AG04449 (cell line): Measurements from ENCODE around the gene TMEM184B.

Source experiments
- CTCF ChIA-PET: fragments of 350-600 bp; formaldehyde crosslinking; extraction: SDS; loops from one replicate; lab custom pipeline; 2021; ENCODE audit warnings: antibody characterized with exemption; lab: Yijun Ruan, JAX
- POLR2A ChIA-PET: fragments of 400-600, 350-600 bp; formaldehyde crosslinking; extraction: SDS; loops from one replicate; lab custom pipeline; 2020; ENCODE audit warnings: antibody characterized with exemption, inconsistent platforms; lab: Yijun Ruan, JAX
- DNase-seq: peaks from one replicate; pipeline ENCODE4 v3.0.0-alpha.2; 2010; ENCODE audit warnings: low read depth, low spot score
- H3K4me3 ChIP-seq: 2 replicates; pipeline ENCODE4 v1.5.1; 2011; ENCODE audit warnings: low read depth, mild to moderate bottlenecking, control low read depth, low read length
- CTCF ChIP-seq: IDR thresholded peaks from one replicate; pipeline ENCODE4 v1.5.1; 2011; ENCODE audit warnings: mild to moderate bottlenecking, moderate library complexity, low read length, control low read depth, inconsistent platforms; ENCODE audit not compliant: insufficient read depth; ENCODE audit errors: missing control alignments

The TMEM184B gene

GRCh38 chr22:38267086-38267485, 5.7 kb downstream of the TMEM184B start:
- ChIA-PET CTCF (interaction anchor here (1.8 kb wide), 1 partner anchor 9 kb away, joined by 7 read pairs; no protein-coding TSS in a partner anchor), POLR2A (no interaction called here)
- no peak for DNase-seq
- H3K4me3 ChIP-seq, result no peak overlapping the region
- TF ChIP-seq CTCF, result no peak

- POLR2A ChIA-PET, result interaction anchor here (0.5 kb wide), 1 partner anchor 27 kb away, joined by 3 read pairs; no protein-coding TSS in a partner anchor
- DNase-seq, result no peak
- no peak overlapping the region for H3K4me3 ChIP-seq
- CTCF ChIA-PET, result interaction anchor here (1.8 kb wide), 1 partner anchor 8 kb away, joined by 7 read pairs; no protein-coding TSS in a partner anchor
- no peak for TF ChIP-seq CTCF
Observed at GRCh38 chr22:38266120-38266519, 6.7 kb downstream of the TMEM184B start.

GRCh38 chr22:38264322-38264843, 8.4 kb downstream of the TMEM184B start:
- DNase-seq, result no peak
- no peak for TF ChIP-seq CTCF
- POLR2A ChIA-PET, result no interaction called here
- CTCF ChIA-PET, result no interaction called here
- H3K4me3 ChIP-seq, result no peak overlapping the region

GRCh38 chr22:38262051-38262795, 10.6 kb downstream of the TMEM184B start:
- no peak overlapping the region for H3K4me3 ChIP-seq
- no peak for DNase-seq
- ChIA-PET CTCF (interaction anchor here (1.1 to 3.4 kb wide), 2 partner anchors 8 to 25 kb away, joined by 3 to 17 read pairs; no protein-coding TSS in a partner anchor), POLR2A (no interaction called here)
- peak; percentile 25 for TF ChIP-seq CTCF

- POLR2A ChIA-PET, result no interaction called here
- peak; percentile 23 for TF ChIP-seq CTCF
- no peak for DNase-seq
- CTCF ChIA-PET, result interaction anchor here (1.0 to 3.4 kb wide), 8 partner anchors 10 to 209 kb away, joined by 3 to 17 read pairs (median 3); no protein-coding TSS in a partner anchor
- no peak overlapping the region for H3K4me3 ChIP-seq
Observed at GRCh38 chr22:38260761-38261681, 11.8 kb downstream of the TMEM184B start.
